GM12875 (cell line): ENCODE data around the gene SPATA9.

ENCODE experiments used
- H3K4me3 ChIP-seq: one replicate; pipeline ENCODE4 v1.5.1; 2011; ENCODE audit warnings: low read depth, low read length, control low read depth
- CTCF ChIP-seq: IDR thresholded peaks from 2 replicates; pipeline ENCODE4 v1.5.1; 2011; ENCODE audit warnings: low read depth, mild to moderate bottlenecking, control low read depth, inconsistent platforms, low read length, moderate library complexity, borderline replicate concordance; ENCODE audit not compliant: insufficient read depth

Gene SPATA9

GRCh38 chr5:95620030-95620869, 62.5 kb downstream of the SPATA9 start, which contains the start of gene GPR150:
Gene GPR150, plus strand, starts transcription at chr5:95620087. Its CDS starts 189 bp downstream, at chr5:95620276.
- peak within 1 kb of the TSS; percentile 65 for H3K4me3 ChIP-seq
- TF ChIP-seq CTCF, result no peak

- TF ChIP-seq CTCF, result no peak
- H3K4me3 ChIP-seq, result peak overlapping the region; percentile 65
Measured at GRCh38 chr5:95619514-95620029, 63.2 kb downstream of the SPATA9 start.

GRCh38 chr5:95619096-95619495, 63.7 kb downstream of the SPATA9 start:
- no peak overlapping the region for H3K4me3 ChIP-seq
- TF ChIP-seq CTCF, result no peak

- TF ChIP-seq CTCF, result no peak
- H3K4me3 ChIP-seq, result no peak overlapping the region
Measured at GRCh38 chr5:95617057-95617456, 65.7 kb downstream of the SPATA9 start.

GRCh38 chr5:95615164-95615467, 67.7 kb downstream of the SPATA9 start:
- no peak for TF ChIP-seq CTCF

GRCh38 chr5:95613514-95613913, 69.3 kb downstream of the SPATA9 start:
- no peak for TF ChIP-seq CTCF
- no peak overlapping the region for H3K4me3 ChIP-seq

More at GRCh38 chr5:95615164-95615467, 67.7 kb downstream of the SPATA9 start:
- no peak overlapping the region for H3K4me3 ChIP-seq

- TF ChIP-seq CTCF, result no peak
Measured at GRCh38 chr5:95611396-95611795, 71.4 kb downstream of the SPATA9 start.

More at GRCh38 chr5:95611396-95611795, 71.4 kb downstream of the SPATA9 start:
- H3K4me3 ChIP-seq, result no peak overlapping the region
